A549 (cell line): Measurements from ENCODE around the gene TFF1. TPM values are rescaled to one million over a fixed set of nuclear protein-coding genes. Genes with fewer than 3 reads are reported as not detected.

ENCODE experiments used
- ATAC-seq, 2 experiments: fragments of 200-7000 bp in 1 of 2; fragments of >200 bp in 1 of 2; cut with Nextera tagmentation in 1 of 2; cut with Tn5 transposase in 1 of 2; 3 replicates each; pipeline versions ENCODE4 v1.8.0 to v1.9.1; 2018 to 2020; ENCODE audit warnings: mild to moderate bottlenecking in 1 of 2, moderate library complexity in 1 of 2
- CTCF ChIA-PET: fragments of 300-600 bp; sonication (Branson Sonifier 250); formaldehyde crosslinking; extraction: SDS; loops from one replicate; lab custom pipeline; 2021; ENCODE audit warnings: antibody characterized with exemption, inconsistent platforms; lab: Yijun Ruan, JAX
- POLR2A ChIA-PET: fragments of 350-600 bp; formaldehyde crosslinking; extraction: SDS; loops from one replicate; lab custom pipeline; 2021; ENCODE audit warnings: antibody characterized with exemption, inconsistent platforms; lab: Yijun Ruan, JAX
- DNase-seq, 2 experiments: peaks; one replicate each; pipeline versions ENCODE4 v3.0.0 to v3.0.0-alpha.2; 2011 to 2016; ENCODE audit warnings: low read depth in 1 of 2, low spot score in 1 of 2
- FAIRE-seq: peaks from 2 replicates; lab custom pipeline; 2011; peaks lifted over from hg19 to GRCh38; lab: Jason Lieb, UNC
- H3K27ac ChIP-seq, 2 experiments: fragments of >200 bp; sonication (Bioruptor Twin); formaldehyde crosslinking; 3 replicates each; pipeline ENCODE4 v1.5.1; 2016 to 2017
- H3K4me1 ChIP-seq: fragments of >200 bp; sonication (Bioruptor Twin); formaldehyde crosslinking; 3 replicates; pipeline ENCODE4 v1.6.1; 2016
- H3K4me2 ChIP-seq: fragments of >200 bp; sonication (Bioruptor Twin); formaldehyde crosslinking; 3 replicates; pipeline ENCODE4 v1.6.1; 2016
- H3K4me3 ChIP-seq: fragments of >200 bp; sonication (Bioruptor Twin); formaldehyde crosslinking; 3 replicates; pipeline ENCODE4 v1.5.1; 2016
- H3K9me3 ChIP-seq: fragments of >200 bp; sonication (Bioruptor Twin); formaldehyde crosslinking; 3 replicates; pipeline ENCODE4 v1.6.1; 2016
- ATOH8 ChIP-seq: fragments of 250-450 bp; sonication (Bioruptor Pico); IDR thresholded peaks from 2 replicates; pipeline ENCODE4 v1.5.0; 2020; ENCODE audit warnings: low read depth, mild to moderate bottlenecking, moderate library complexity
- BCL3 ChIP-seq: fragments of >200 bp; sonication (Bioruptor Twin); formaldehyde crosslinking; IDR thresholded peaks from 3 replicates; pipeline ENCODE4 v1.6.1; 2016
- CEBPB ChIP-seq, 2 experiments: fragments of >200 bp in 1 of 2; sonication (Bioruptor Twin) in 1 of 2; formaldehyde crosslinking in 1 of 2; IDR thresholded peaks; 2 replicates each; pipeline ENCODE4 v1.6.1; 2012 to 2016
- CHD4 ChIP-seq: fragments of 200-600 bp; sonication (generic); IDR thresholded peaks from 2 replicates; pipeline ENCODE4 v1.6.1; 2016; ENCODE audit warnings: antibody characterized with exemption, mild to moderate bottlenecking, borderline replicate concordance
- CTCF ChIP-seq: fragments of >200 bp; sonication (Bioruptor Twin); formaldehyde crosslinking; IDR thresholded peaks from 3 replicates; pipeline ENCODE4 v1.5.1; 2016
- EHF ChIP-seq: fragments of 250-450 bp; sonication (Bioruptor Pico); IDR thresholded peaks from 2 replicates; pipeline ENCODE4 v1.5.0; 2020; ENCODE audit warnings: mild to moderate bottlenecking
- EHMT2 ChIP-seq: fragments of 200-600 bp; sonication (generic); IDR thresholded peaks from 2 replicates; pipeline ENCODE4 v1.6.1; 2016; ENCODE audit warnings: antibody characterized with exemption, low read depth, mild to moderate bottlenecking, moderate library complexity
- EP300 ChIP-seq, 2 experiments: fragments of >200 bp; sonication (Bioruptor Twin); formaldehyde crosslinking; IDR thresholded peaks; 2 replicates in 1 of 2; 3 replicates in 1 of 2; pipeline ENCODE4 v1.6.1; 2016 to 2017
- FOXS1 ChIP-seq: fragments of 250-450 bp; sonication (Bioruptor Pico); IDR thresholded peaks from 2 replicates; pipeline ENCODE4 v1.5.0; 2020; ENCODE audit warnings: mild to moderate bottlenecking, moderate library complexity
- GATA3 ChIP-seq: IDR thresholded peaks from 2 replicates; pipeline ENCODE4 v1.6.1; 2012; ENCODE audit warnings: borderline replicate concordance
- HDAC2 ChIP-seq: fragments of 200-600 bp; sonication (generic); IDR thresholded peaks from 2 replicates; pipeline ENCODE4 v1.6.1; 2016
- HES2 ChIP-seq: fragments of >200 bp; sonication (Bioruptor Twin); formaldehyde crosslinking; IDR thresholded peaks from 2 replicates; pipeline ENCODE4 v1.6.1; 2016
- HMGXB4 ChIP-seq: fragments of 250-450 bp; sonication (Bioruptor Pico); IDR thresholded peaks from 2 replicates; pipeline ENCODE4 v1.5.0; 2021; ENCODE audit warnings: mild to moderate bottlenecking, moderate library complexity, borderline replicate concordance
- HOXB13 ChIP-seq: fragments of 250-450 bp; sonication (Bioruptor Pico); IDR thresholded peaks from 2 replicates; pipeline ENCODE4 v1.5.0; 2020; ENCODE audit warnings: low read depth, mild to moderate bottlenecking, moderate library complexity
- HOXB5 ChIP-seq: fragments of 250-450 bp; sonication (Bioruptor Pico); IDR thresholded peaks from 2 replicates; pipeline ENCODE4 v1.5.0; 2020; ENCODE audit warnings: mild to moderate bottlenecking, moderate library complexity
- JUN ChIP-seq, 2 experiments: fragments of >200 bp; sonication (Bioruptor Twin); formaldehyde crosslinking; IDR thresholded peaks; 2 replicates in 1 of 2; 3 replicates in 1 of 2; pipeline ENCODE4 v1.6.1; 2016 to 2017
- JUNB ChIP-seq: fragments of >200 bp; sonication (Bioruptor Twin); formaldehyde crosslinking; IDR thresholded peaks from 2 replicates; pipeline ENCODE4 v1.6.1; 2016
- MAFK ChIP-seq: fragments of 450-650 bp; IDR thresholded peaks from 2 replicates; pipeline ENCODE4 v1.6.1; 2014; ENCODE audit not compliant: partially characterized antibody
- MAZ ChIP-seq: fragments of 150-350 bp; IDR thresholded peaks from 2 replicates; pipeline ENCODE4 v1.6.1; 2014; ENCODE audit warnings: antibody characterized with exemption, low read depth, low read length, borderline replicate concordance
- NPAS2 ChIP-seq: fragments of 250-450 bp; sonication (Bioruptor Pico); IDR thresholded peaks from 2 replicates; pipeline ENCODE4 v1.8.0; 2022; ENCODE audit warnings: mild to moderate bottlenecking, moderate library complexity, borderline replicate concordance
- PHF8 ChIP-seq: fragments of 200-600 bp; sonication (generic); IDR thresholded peaks from 2 replicates; pipeline ENCODE4 v1.6.1; 2016; ENCODE audit warnings: low read depth, mild to moderate bottlenecking, antibody characterized with exemption, moderate library complexity, borderline replicate concordance
- POLR2AphosphoS2 ChIP-seq: conservative IDR thresholded peaks from 2 replicates; pipeline ENCODE4 v1.6.1; 2012; ENCODE audit warnings: low read length, improper control_type of control experiment, inconsistent platforms
- RCOR1 ChIP-seq: fragments of 150-350 bp; IDR thresholded peaks from 2 replicates; pipeline ENCODE4 v1.6.1; 2014; ENCODE audit warnings: antibody characterized with exemption, low read length, low read depth
- RFX5 ChIP-seq: fragments of 450-650 bp; IDR thresholded peaks from 2 replicates; pipeline ENCODE4 v1.7.1; 2014; ENCODE audit warnings: antibody characterized with exemption, mild to moderate bottlenecking, moderate library complexity
- RNF2 ChIP-seq: fragments of 200-600 bp; sonication (generic); IDR thresholded peaks from 2 replicates; pipeline ENCODE4 v1.6.1; 2016; ENCODE audit warnings: low read depth, mild to moderate bottlenecking, antibody characterized with exemption, moderate library complexity, borderline replicate concordance
- TP53 ChIP-seq: fragments of 250-450 bp; sonication (Bioruptor Pico); IDR thresholded peaks from 2 replicates; pipeline ENCODE4 v1.5.0; 2021; ENCODE audit warnings: mild to moderate bottlenecking, moderate library complexity
- ZC3H11A ChIP-seq: fragments of 450-650 bp; IDR thresholded peaks from 2 replicates; pipeline ENCODE4 v1.6.1; 2014; ENCODE audit warnings: antibody characterized with exemption, mild to moderate bottlenecking
- ZNF302 ChIP-seq: fragments of 250-450 bp; sonication (Bioruptor Pico); IDR thresholded peaks from 2 replicates; pipeline ENCODE4 v1.9.0; 2021; ENCODE audit warnings: inconsistent platforms, mild to moderate bottlenecking, moderate library complexity
- WGBS: methylation state at CpG from one replicate; pipeline ENCODE4 v1.1.6; 2017; ENCODE audit errors: missing lambda C conversion rate; 5-methylcytosine and 5-hydroxymethylcytosine counted together
- polyA plus RNA-seq, 4 experiments: library from polyadenylated mRNA; depleted of rRNA in 3 of 4; stranded (reverse); fragments of >200 nt; fragmentation: RNase III in 1 of 4; extraction: RNeasy Plus Mini Kit Qiagen cat#74134 plus additional on column Dnase treatment in 1 of 4; gene quantifications; 2 replicates in 3 of 4; 3 replicates in 1 of 4; pipeline ENCODE4 v1.2.3, GENCODE V29; 2011 to 2017

TFF1 gene
- polyA plus RNA-seq, 2 of the 4 experiments (the other 2 are of a cell fraction): 1.0 to 5.8 TPM

- Histone ChIP-seq H3K4me2 (no peak overlapping the region), H3K27ac (no peak overlapping the region), H3K4me3 (no peak overlapping the region), H3K9me3 (no peaks in the 10 kb centered on the region), H3K4me1 (no peaks in the 10 kb centered on the region; the same call in 2 of the 3 replicates)
- ChIA-PET POLR2A (no interaction called here), CTCF (no interaction called here)
- WGBS: 86% methylated on average over 12 of the region's 23 CpGs
- FAIRE-seq (no peak), DNase-seq (no peak), ATAC-seq (no peak)
- TF ChIP-seq TP53 (CRISPR knock-in tag): no peak
- TF ChIP-seq BCL3: no peak
- TF ChIP-seq CEBPB (IDR thresholded peaks at IDR 0.05): no peak
- no peak for TF ChIP-seq RFX5
- TF ChIP-seq GATA3: no peak
- no peak for TF ChIP-seq ATOH8 (CRISPR knock-in tag)
- TF ChIP-seq EP300 (IDR thresholded peaks at IDR 0.05): no peak
- no peak for TF ChIP-seq JUNB
- no peak for TF ChIP-seq HOXB13
- no peak for TF ChIP-seq CTCF
- TF ChIP-seq ZC3H11A: no peak
- no peak for TF ChIP-seq HMGXB4
- TF ChIP-seq HOXB5 (CRISPR knock-in tag): no peak
- TF ChIP-seq RCOR1: no peak
- no peak for TF ChIP-seq PHF8
- TF ChIP-seq JUN (IDR thresholded peaks at IDR 0.05): no peak
- TF ChIP-seq MAFK: no peak
- no peak for TF ChIP-seq EHMT2
- TF ChIP-seq FOXS1: no peak
Observed at GRCh38 chr21:42374864-42375499, 8.6 kb upstream of the TFF1 start.

GRCh38 chr21:42374457-42374856 is 8.1 kb upstream of the TFF1 start:
- DNase-seq (no peak), FAIRE-seq (no peak), ATAC-seq (no peak)
- H3K4me3 ChIP-seq: no peak overlapping the region
- POLR2A ChIA-PET: no interaction called here
- 83% methylated on average over 7 of the region's 7 CpGs for WGBS
- H3K27ac ChIP-seq: no peak overlapping the region
- no peaks in the 10 kb centered on the region; the same call in 2 of the 3 replicates for H3K4me1 ChIP-seq
- H3K9me3 ChIP-seq: no peaks in the 10 kb centered on the region
- CTCF ChIA-PET: no interaction called here
- H3K4me2 ChIP-seq: no peak overlapping the region
- TF ChIP-seq GATA3 (no peak), HOXB13 (no peak), CTCF (no peak), RNF2 (no peak), EHF (CRISPR knock-in tag) (no peak), HOXB5 (CRISPR knock-in tag) (no peak), HDAC2 (no peak), NPAS2 (CRISPR knock-in tag) (no peak), RCOR1 (no peak), ZNF302 (CRISPR knock-in tag) (no peak), POLR2AphosphoS2 (no peak), HES2 (no peak), MAZ (no peak), CHD4 (no peak), BCL3 (no peak)
